22Rv1 (cell line): ENCODE data around the gene STRA8.

Source experiments
- H3K27ac ChIP-seq: fragments of 450-650 bp; 2 replicates; pipeline ENCODE4 v1.5.1; 2017
- CTCF ChIP-seq: fragments of 450-650 bp; IDR thresholded peaks from 2 replicates; pipeline ENCODE4 v1.5.1; 2017; ENCODE audit warnings: mild to moderate bottlenecking
- ZFX ChIP-seq: fragments of 450-650 bp; IDR thresholded peaks from 2 replicates; pipeline ENCODE4 v1.6.1; 2017; ENCODE audit warnings: antibody characterized with exemption, borderline replicate concordance

Gene STRA8

GRCh38 chr7:135260470-135260869, 26.8 kb downstream of the STRA8 start:
- no peak for TF ChIP-seq ZFX
- no peak for TF ChIP-seq CTCF
- H3K27ac ChIP-seq = no peak overlapping the region

- no peak for TF ChIP-seq CTCF
- TF ChIP-seq ZFX = no peak
- H3K27ac ChIP-seq = no peak overlapping the region
These were observed 27.5 kb downstream of the STRA8 start for GRCh38 chr7:135260930-135261721.

DNA sequence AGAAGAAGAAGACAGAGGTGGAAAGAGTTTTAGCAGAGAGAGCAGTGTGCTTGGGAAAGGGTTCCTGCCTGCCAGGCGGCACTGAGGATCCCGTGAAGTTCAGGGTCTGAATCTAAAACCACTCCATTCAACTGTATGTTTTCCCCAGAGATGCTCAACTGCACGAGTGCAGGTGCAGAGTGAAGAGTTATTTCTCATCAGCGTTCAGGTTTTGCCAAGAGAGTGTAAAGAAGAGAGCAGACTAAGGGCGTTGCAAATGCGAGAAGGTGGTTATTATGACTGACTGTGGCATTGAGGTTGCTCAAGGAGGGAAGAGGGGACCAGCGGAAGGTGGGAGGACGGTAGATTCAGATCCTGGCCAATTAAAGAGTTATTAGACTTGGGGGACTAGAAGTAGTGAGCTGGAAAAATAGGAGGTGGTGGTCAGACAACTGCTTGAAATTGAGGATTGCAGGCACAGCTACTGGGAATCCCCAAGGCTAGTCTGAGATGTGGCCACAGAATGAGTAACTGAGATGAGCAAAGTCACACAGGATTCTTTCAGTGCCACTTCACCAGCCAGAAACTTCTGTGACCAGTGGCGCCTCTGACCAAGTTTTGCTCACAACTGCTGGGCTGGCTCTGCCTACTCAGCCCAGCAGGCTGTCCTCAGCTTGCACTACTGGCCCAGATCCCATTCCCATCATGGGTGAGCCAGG, 29.1 kb downstream of the STRA8 start:
- no peak overlapping the region for H3K27ac ChIP-seq
- no peak for TF ChIP-seq CTCF
- no peak for TF ChIP-seq ZFX

DNA sequence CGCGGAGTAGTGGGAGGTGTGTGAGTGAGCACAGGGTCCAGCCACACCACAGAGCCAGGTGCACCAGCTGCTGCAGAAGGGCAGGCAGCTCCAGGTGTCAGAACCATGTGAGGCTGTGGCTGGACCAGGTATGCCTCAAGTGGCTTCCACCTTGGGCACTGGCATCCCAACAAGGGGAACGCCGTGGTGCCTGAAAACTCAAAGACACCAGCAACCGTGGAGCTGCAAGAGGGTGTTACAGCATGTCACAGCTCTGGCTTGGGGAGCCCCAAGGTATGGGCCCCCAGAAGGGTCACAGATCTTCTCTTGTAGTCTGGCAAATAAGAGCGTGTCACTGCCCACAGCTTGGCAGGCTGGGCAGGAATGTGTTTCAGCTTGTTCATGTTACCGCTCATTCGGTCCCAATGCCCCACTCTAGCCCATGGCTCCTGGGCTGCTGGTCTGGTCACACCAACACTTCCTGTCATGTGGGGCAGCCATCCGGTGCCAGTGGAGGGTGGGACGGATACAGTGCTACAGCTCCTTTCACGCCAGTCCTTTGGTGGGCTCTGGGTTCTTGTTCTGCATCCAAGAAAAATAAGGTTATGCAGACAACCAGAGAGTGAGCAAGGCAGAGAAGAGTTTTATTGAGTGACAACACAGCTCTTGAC, 29.8 kb downstream of the STRA8 start:
- no peak for TF ChIP-seq ZFX
- H3K27ac ChIP-seq = no peak overlapping the region

- TF ChIP-seq ZFX = no peak
- no peak for TF ChIP-seq CTCF
- no peak overlapping the region for H3K27ac ChIP-seq
These were observed 32.0 kb downstream of the STRA8 start for GRCh38 chr7:135265637-135266036.

DNA sequence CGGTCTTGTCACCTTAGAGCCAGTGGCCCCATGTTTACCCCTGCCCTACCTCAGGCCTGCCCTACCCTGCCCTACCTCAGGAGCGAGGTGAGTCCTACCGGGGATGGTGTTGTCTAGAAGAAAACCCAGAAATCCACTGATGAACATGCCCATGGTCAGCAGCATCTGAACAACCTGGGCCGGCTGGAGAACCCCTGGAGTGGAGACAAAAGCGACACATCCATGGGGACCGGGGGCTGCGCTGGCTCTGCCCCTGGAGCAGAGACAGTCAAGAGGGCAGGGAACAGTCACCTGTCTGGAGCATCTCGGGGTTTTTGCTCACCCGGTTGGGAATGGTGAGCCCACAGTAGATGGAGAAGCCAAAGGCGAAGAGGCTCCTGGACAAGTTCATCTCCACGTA, 36.3 kb downstream of the STRA8 start:
- no peak overlapping the region for H3K27ac ChIP-seq
- TF ChIP-seq CTCF (no peak), ZFX (no peak)

GRCh38 chr7:135270577-135271254, 37.1 kb downstream of the STRA8 start:
- no peak for TF ChIP-seq CTCF
- no peak for TF ChIP-seq ZFX
- H3K27ac ChIP-seq = no peak overlapping the region
